CD4-positive, alpha-beta T cell (primary cell): ENCODE measurements around the gene JUN. TPM values are rescaled to one million over a fixed set of nuclear protein-coding genes. Genes with fewer than 3 reads are reported as not detected.

ENCODE experiments used
- ATAC-seq: fragments of 200-7000 bp; cut with Tn5 transposase; one replicate; pipeline ENCODE4 v1.10.0; 2022; ENCODE audit warnings: mild to moderate bottlenecking; ENCODE audit not compliant: poor library complexity
- CTCF ChIA-PET: fragments of 350-600 bp; sonication (Branson Sonifier 250); formaldehyde crosslinking; loops from one replicate; lab custom pipeline; 2021; ENCODE audit warnings: antibody characterized with exemption, inconsistent platforms; lab: Charles Lee
- POLR2A ChIA-PET: fragments of 350-600 bp; sonication (Branson Sonifier 250); formaldehyde crosslinking; loops from one replicate; lab custom pipeline; 2021; ENCODE audit warnings: antibody characterized with exemption, inconsistent platforms; lab: Charles Lee
- DNase-seq, 14 experiments: peaks; one replicate each; pipeline ENCODE4 v3.0.0-alpha.2; 2013 to 2020; ENCODE audit warnings: mixed read lengths in 2 of 14
- H3K27ac ChIP-seq, 2 donors: one replicate each; pipeline versions ENCODE4 v1.5.1 to v1.7.0; 2013; ENCODE audit warnings: low read length in 2 of 2, low read depth in 1 of 2, mild to moderate bottlenecking in 1 of 2
- H3K27me3 ChIP-seq, 2 experiments: 1 replicate in 1 of 2; 2 replicates in 1 of 2; pipeline versions ENCODE4 v1.6.1 to v1.7.0; 2013; ENCODE audit warnings: low read length in 2 of 2, control low read depth in 1 of 2, mild to moderate bottlenecking in 1 of 2, moderate library complexity in 1 of 2; ENCODE audit not compliant: insufficient read depth in 2 of 2, control insufficient read depth in 1 of 2
- H3K36me3 ChIP-seq: one replicate; pipeline ENCODE4 v1.6.1; 2013; ENCODE audit warnings: low read length, control low read depth; ENCODE audit not compliant: insufficient read depth
- H3K4me1 ChIP-seq: one replicate; pipeline ENCODE4 v1.6.1; 2013; ENCODE audit warnings: low read length, control low read depth; ENCODE audit not compliant: insufficient read depth
- H3K4me3 ChIP-seq: one replicate; pipeline ENCODE4 v1.5.1; 2013; ENCODE audit warnings: mild to moderate bottlenecking, low read length, moderate library complexity
- H3K9me3 ChIP-seq, 2 experiments: 1 replicate in 1 of 2; 2 replicates in 1 of 2; pipeline versions ENCODE4 v1.6.1 to v1.7.0; 2013; ENCODE audit warnings: low read length in 2 of 2, mild to moderate bottlenecking in 2 of 2, control low read depth in 1 of 2, moderate library complexity in 1 of 2; ENCODE audit not compliant: control insufficient read depth in 1 of 2, insufficient read depth in 1 of 2
- H3K27ac Mint-ChIP-seq: one replicate; pipeline ENCODE4 v1.8.0; 2020; ENCODE audit warnings: mixed read lengths
- H3K27me3 Mint-ChIP-seq: one replicate; pipeline ENCODE4 v1.8.0; 2021; ENCODE audit warnings: mixed read lengths
- H3K36me3 Mint-ChIP-seq: one replicate; pipeline ENCODE4 v1.8.0; 2021; ENCODE audit warnings: low read depth, mixed read lengths
- H3K4me1 Mint-ChIP-seq: one replicate; pipeline ENCODE4 v1.8.0; 2021; ENCODE audit warnings: low read depth, mixed read lengths
- H3K4me3 Mint-ChIP-seq: one replicate; pipeline ENCODE4 v1.8.0; 2020; ENCODE audit warnings: mild to moderate bottlenecking, mixed read lengths
- H3K9me3 Mint-ChIP-seq: one replicate; pipeline ENCODE4 v1.8.0; 2020; ENCODE audit warnings: mixed read lengths
- CTCF ChIP-seq: fragments of 200-600 bp; IDR thresholded peaks from one replicate; pipeline ENCODE4 v1.8.0; 2022; ENCODE audit warnings: antibody characterized with exemption, mild to moderate bottlenecking
- intact Hi-C, 2 experiments: fragments of 100-400 bp; cut with DNase I in 1 of 2; cut with micrococcal nuclease in 1 of 2; formaldehyde crosslinking; loops; one replicate each; pipeline versions ENCODE4 v1.15.1 to v1.9.0; 2023 to 2025; cut with DNase I, micrococcal nuclease
- total RNA-seq, 174 experiments: library from RNA in 2 of 174; stranded (reverse) in 2 of 174; gene quantifications; one replicate each; pipeline ENCODE4 v1.2.3 and lab custom pipeline; 2021 to 2026

Gene JUN
- total RNA-seq, 2 experiments from 2014 or later: 585 to 588 TPM

DNA sequence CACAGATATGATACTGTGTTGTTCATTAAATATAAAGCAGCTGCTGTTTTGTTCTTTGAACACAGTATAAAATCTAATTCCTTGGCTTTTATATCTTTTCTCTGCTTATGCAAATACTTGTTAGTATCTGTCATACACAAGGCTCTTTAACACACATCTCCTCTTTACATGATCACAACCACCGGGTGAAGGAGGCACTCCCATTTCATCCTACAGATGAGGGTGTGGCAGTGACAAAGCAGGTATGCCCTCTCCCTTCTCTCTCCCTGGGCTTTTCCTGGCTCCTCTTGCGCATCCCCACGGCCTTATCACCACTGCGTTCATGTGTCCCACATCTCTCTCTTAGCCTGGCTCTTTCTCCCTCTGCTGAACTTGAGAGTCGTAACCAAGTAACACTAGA lies 38.2 kb downstream of the JUN start:
- CTCF ChIA-PET: no interaction called here
- Histone ChIP-seq H3K9me3 (no peaks in the 10 kb centered on the region), H3K36me3 (no peaks in the 10 kb centered on the region), H3K27me3 (no peaks in the 10 kb centered on the region), H3K4me1 (no peaks in the 10 kb centered on the region), H3K27ac (no peak overlapping the region), H3K4me3 (no peak overlapping the region)
- no peak overlapping the region for H3K4me3 Mint-ChIP-seq
- TF ChIP-seq CTCF: no peak
- no peaks in the 10 kb centered on the region for H3K36me3 Mint-ChIP-seq
- intact Hi-C loops: no loop called here
- H3K4me1 Mint-ChIP-seq: no peaks in the 10 kb centered on the region
- no peak for ATAC-seq
- POLR2A ChIA-PET: no interaction called here
- peaks cover 5% of the 10 kb centered on the region for H3K27me3 Mint-ChIP-seq
- H3K27ac Mint-ChIP-seq: no peak overlapping the region
- H3K9me3 Mint-ChIP-seq: no peaks in the 10 kb centered on the region
- no peak for DNase-seq

- H3K27me3 Mint-ChIP-seq: peaks cover 5% of the 10 kb centered on the region
- ATAC-seq (no peak), DNase-seq (no peak)
- H3K27ac Mint-ChIP-seq: no peak overlapping the region
- TF ChIP-seq CTCF: no peak
- H3K36me3 ChIP-seq: no peaks in the 10 kb centered on the region
- H3K27me3 ChIP-seq: no peaks in the 10 kb centered on the region
- no peaks in the 10 kb centered on the region for H3K9me3 Mint-ChIP-seq
- H3K4me1 Mint-ChIP-seq: no peaks in the 10 kb centered on the region
- no peaks in the 10 kb centered on the region for H3K9me3 ChIP-seq
- H3K4me3 Mint-ChIP-seq: no peak overlapping the region
- no peaks in the 10 kb centered on the region for H3K4me1 ChIP-seq
- ChIA-PET CTCF (no interaction called here), POLR2A (interaction anchor here (0.9 kb wide), 1 partner anchor 39 kb away, joined by 3 read pairs; the partner anchor contains the start of gene JUN)
- no peak overlapping the region for H3K4me3 ChIP-seq
- H3K27ac ChIP-seq: no peak overlapping the region
- no peaks in the 10 kb centered on the region for H3K36me3 Mint-ChIP-seq
- intact Hi-C loops: no loop called here
Observed at GRCh38 chr1:58745117-58745516, 38.7 kb downstream of the JUN start.

- Mint-ChIP-seq H3K36me3 (no peaks in the 10 kb centered on the region), H3K4me1 (no peaks in the 10 kb centered on the region), H3K4me3 (no peak overlapping the region), H3K27me3 (peaks cover 5% of the 10 kb centered on the region), H3K9me3 (no peaks in the 10 kb centered on the region), H3K27ac (no peak overlapping the region)
- TF ChIP-seq CTCF: no peak
- H3K36me3 ChIP-seq: no peaks in the 10 kb centered on the region
- POLR2A ChIA-PET: interaction anchor here (0.7 kb wide), 1 partner anchor 42 kb away, joined by 4 read pairs; the partner anchor contains the start of gene JUN
- CTCF ChIA-PET: interaction anchor here (0.6 to 1.5 kb wide), 2 partner anchors 955 to 1017 kb away, joined by 3 read pairs; no protein-coding TSS in a partner anchor
- H3K4me1 ChIP-seq: no peaks in the 10 kb centered on the region
- DNase-seq (no peak), ATAC-seq (no peak)
- no peak overlapping the region for H3K4me3 ChIP-seq
- H3K27me3 ChIP-seq: no peaks in the 10 kb centered on the region
- no peak overlapping the region for H3K27ac ChIP-seq
- intact Hi-C loops: loop anchor here in 1 of 2 experiments (5.0 kb wide), 1 partner anchor 1205 kb away; no protein-coding TSS in a partner anchor
- H3K9me3 ChIP-seq: no peaks in the 10 kb centered on the region
Observed at GRCh38 chr1:58741678-58742553, 41.9 kb downstream of the JUN start.
